Naive thymus-derived CD4-positive, alpha-beta T cell (primary cell): ENCODE data around the gene BMPR1B. TPM values are rescaled to one million over a fixed set of nuclear protein-coding genes. Genes with fewer than 3 reads are reported as not detected.

ENCODE experiments used
- ATAC-seq: fragments of 150-1000 bp; cut with Tn5 transposase; 2 replicates; pipeline ENCODE4 v1.10.0; 2021; ENCODE audit warnings: mild to moderate bottlenecking, moderate library complexity
- CTCF ChIA-PET: fragments of 350-600 bp; sonication (Branson Sonifier 250); formaldehyde crosslinking; loops from one replicate; lab custom pipeline; 2021; ENCODE audit warnings: antibody characterized with exemption; lab: Charles Lee
- POLR2A ChIA-PET: fragments of 350-600 bp; sonication (Branson Sonifier 250); formaldehyde crosslinking; loops from one replicate; lab custom pipeline; 2021; ENCODE audit warnings: antibody characterized with exemption, inconsistent platforms; lab: Charles Lee
- DNase-seq, 9 donors: peaks; one replicate each; pipeline versions ENCODE4 v3.0.0 to v3.0.0-alpha.2; 2020 to 2022; ENCODE audit warnings: mixed read lengths in 1 of 9
- H3K27ac ChIP-seq: one replicate; pipeline ENCODE4 v1.7.0; 2013; ENCODE audit warnings: mild to moderate bottlenecking, low read depth, low read length, moderate library complexity
- H3K27me3 ChIP-seq, 2 donors: one replicate each; pipeline ENCODE4 v1.7.0; 2013; ENCODE audit warnings: low read length in 2 of 2, mild to moderate bottlenecking in 2 of 2, moderate library complexity in 2 of 2; ENCODE audit not compliant: control insufficient read depth in 2 of 2, insufficient read depth in 2 of 2
- H3K36me3 ChIP-seq, 3 experiments: 1 replicate in 2 of 3; 2 replicates in 1 of 3; pipeline ENCODE4 v1.7.0; 2013; ENCODE audit warnings: low read length in 3 of 3, mild to moderate bottlenecking in 3 of 3, moderate library complexity in 1 of 3; ENCODE audit not compliant: insufficient read depth in 3 of 3, control insufficient read depth in 2 of 3
- H3K4me1 ChIP-seq, 2 donors: one replicate each; pipeline ENCODE4 v1.7.0; 2013; ENCODE audit warnings: low read length in 2 of 2, mild to moderate bottlenecking in 2 of 2, moderate library complexity in 1 of 2; ENCODE audit not compliant: control insufficient read depth in 2 of 2, insufficient read depth in 2 of 2
- H3K4me3 ChIP-seq: 2 replicates; pipeline ENCODE4 v1.7.0; 2013; ENCODE audit warnings: mild to moderate bottlenecking, low read length
- H3K9me3 ChIP-seq, 3 experiments: 1 replicate in 2 of 3; 2 replicates in 1 of 3; pipeline ENCODE4 v1.7.0; 2013; ENCODE audit warnings: low read length in 3 of 3; ENCODE audit not compliant: control insufficient read depth in 2 of 3
- H3K27ac Mint-ChIP-seq, 9 donors: one replicate each; pipeline ENCODE4 v1.8.0; 2020 to 2022; ENCODE audit warnings: mixed read lengths in 9 of 9, mild to moderate bottlenecking in 8 of 9, moderate library complexity in 5 of 9, inconsistent platforms in 2 of 9
- H3K27me3 Mint-ChIP-seq, 5 donors: one replicate each; pipeline ENCODE4 v1.8.0; 2021 to 2022; ENCODE audit warnings: mixed read lengths in 5 of 5, mild to moderate bottlenecking in 1 of 5
- H3K36me3 Mint-ChIP-seq, 5 donors: one replicate each; pipeline ENCODE4 v1.8.0; 2020 to 2022; ENCODE audit warnings: mixed read lengths in 5 of 5, mild to moderate bottlenecking in 3 of 5, inconsistent platforms in 1 of 5
- H3K4me1 Mint-ChIP-seq, 7 donors: one replicate each; pipeline ENCODE4 v1.8.0; 2020 to 2022; ENCODE audit warnings: mixed read lengths in 7 of 7, mild to moderate bottlenecking in 3 of 7, inconsistent platforms in 1 of 7
- H3K4me3 Mint-ChIP-seq, 10 donors: one replicate each; pipeline ENCODE4 v1.8.0; 2020 to 2022; ENCODE audit warnings: mild to moderate bottlenecking in 10 of 10, mixed read lengths in 10 of 10, moderate library complexity in 6 of 10, inconsistent platforms in 2 of 10
- H3K9me3 Mint-ChIP-seq, 11 donors: one replicate each; pipeline ENCODE4 v1.8.0; 2020 to 2022; ENCODE audit warnings: mixed read lengths in 11 of 11, mild to moderate bottlenecking in 4 of 11, inconsistent platforms in 1 of 11, moderate library complexity in 1 of 11
- intact Hi-C, 2 donors: fragments of 100-400 bp; cut with micrococcal nuclease; formaldehyde crosslinking; loops; one replicate each; pipeline ENCODE4 v1.15.1; 2023
- polyA plus RNA-seq, 2 donors: library from polyadenylated mRNA; unstranded; fragments of 300-500 nt; fragmentation: Illumina TruSeq; gene quantifications; one replicate each; pipeline ENCODE4 v1.2.3, GENCODE V29; 2021
- total RNA-seq, 6 experiments: library from RNA in 5 of 6; stranded (reverse) in 5 of 6; gene quantifications; 1 replicate in 5 of 6; 2 replicates in 1 of 6; pipeline ENCODE4 v1.2.3 and lab custom pipeline; 2021 to 2026

Gene BMPR1B
- total and polyA plus RNA-seq, 7 experiments from 2014 or later = 0.07 to 0.14 (median 0.11) TPM; not detected in 3

DNA sequence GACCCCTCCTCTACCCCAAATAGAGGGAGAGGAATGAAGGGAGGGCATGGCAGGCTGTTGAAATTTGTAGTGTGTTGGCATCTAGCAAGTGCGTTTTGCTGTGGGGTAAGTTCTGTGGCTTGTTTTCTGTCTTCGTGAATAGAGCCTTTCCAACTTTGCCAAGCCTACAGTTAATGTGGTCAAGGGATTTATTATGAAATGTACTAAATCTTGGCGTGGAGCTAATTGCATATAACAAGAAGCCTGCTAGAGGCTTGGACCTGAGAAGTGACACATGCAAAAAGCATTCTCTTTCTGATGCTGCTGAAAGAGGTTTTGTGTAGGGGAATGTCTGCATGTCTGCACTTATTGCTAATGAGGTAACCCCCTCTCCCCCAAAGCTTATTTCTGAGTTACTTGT lies 132.2 kb downstream of the BMPR1B start:
- no peaks in the 10 kb centered on the region for H3K4me1 ChIP-seq
- Mint-ChIP-seq H3K27ac (no peak overlapping the region), H3K27me3 (peaks cover 0 to 6% (median 0%) of the 10 kb centered on the region in 5 donors), H3K36me3 (peaks cover 0 to 3% (median 0%) of the 10 kb centered on the region in 5 donors), H3K4me1 (no peaks in the 10 kb centered on the region), H3K9me3 (peaks cover 0 to 8% (median 1%) of the 10 kb centered on the region in 11 donors), H3K4me3 (no peak overlapping the region)
- no peak overlapping the region for H3K4me3 ChIP-seq
- no peaks in the 10 kb centered on the region for H3K36me3 ChIP-seq
- POLR2A ChIA-PET = no interaction called here
- intact Hi-C loops = no loop called here
- H3K27me3 ChIP-seq = no peaks in the 10 kb centered on the region
- CTCF ChIA-PET = interaction anchor here (0.6 kb wide), 1 partner anchor 17 kb away, joined by 3 read pairs; no protein-coding TSS in a partner anchor
- ATAC-seq (no peak), DNase-seq (no peak)
- no peak overlapping the region for H3K27ac ChIP-seq
- peaks cover 0 to 3% (median 0%) of the 10 kb centered on the region in 3 experiments for H3K9me3 ChIP-seq

GRCh38 chr4:94890579-94890978 lies 132.8 kb downstream of the BMPR1B start:
- POLR2A ChIA-PET = no interaction called here
- H3K27me3 Mint-ChIP-seq = peaks cover 0 to 6% (median 0%) of the 10 kb centered on the region in 5 donors
- no peak overlapping the region for H3K27ac ChIP-seq

DNA sequence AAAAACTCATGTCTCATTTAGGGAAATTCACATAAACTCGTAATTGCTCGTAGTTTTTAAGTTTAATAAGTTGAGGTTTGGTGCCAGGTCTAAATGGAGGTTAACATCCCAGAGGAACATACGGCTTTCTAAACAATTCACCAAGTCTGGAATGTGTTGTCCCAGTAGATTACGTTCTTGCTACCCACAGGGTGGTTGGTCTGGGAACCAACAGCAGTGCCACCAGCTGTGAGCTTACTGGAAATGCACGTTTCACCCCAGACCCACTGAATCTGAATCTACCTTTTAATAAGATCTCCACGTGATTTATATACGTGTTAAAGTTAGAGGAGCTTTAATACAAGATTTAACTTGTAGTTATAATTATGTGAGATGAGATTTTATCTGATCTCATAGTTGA lies 134.3 kb downstream of the BMPR1B start:
- ChIA-PET POLR2A (no interaction called here), CTCF (no interaction called here)
- no peak for DNase-seq
- Histone ChIP-seq H3K36me3 (no peaks in the 10 kb centered on the region), H3K4me1 (no peaks in the 10 kb centered on the region), H3K4me3 (no peak overlapping the region), H3K27me3 (no peaks in the 10 kb centered on the region), H3K9me3 (peaks cover 0 to 3% (median 0%) of the 10 kb centered on the region in 3 experiments), H3K27ac (no peak overlapping the region)
- intact Hi-C loops = no loop called here
- Mint-ChIP-seq H3K27me3 (peaks cover 0 to 2% (median 0%) of the 10 kb centered on the region in 5 donors), H3K4me3 (no peak overlapping the region), H3K9me3 (peaks cover 0 to 8% (median 1%) of the 10 kb centered on the region in 11 donors), H3K4me1 (no peaks in the 10 kb centered on the region), H3K27ac (no peak overlapping the region), H3K36me3 (no peaks in the 10 kb centered on the region)
- no peak for ATAC-seq

More at GRCh38 chr4:94890579-94890978, 132.8 kb downstream of the BMPR1B start:
- Histone ChIP-seq H3K9me3 (peaks cover 0 to 3% (median 0%) of the 10 kb centered on the region in 3 experiments), H3K4me1 (no peaks in the 10 kb centered on the region), H3K4me3 (no peak overlapping the region), H3K36me3 (no peaks in the 10 kb centered on the region), H3K27me3 (no peaks in the 10 kb centered on the region)
- no peak for ATAC-seq
- intact Hi-C loops = no loop called here
- no peak overlapping the region for H3K27ac Mint-ChIP-seq
- H3K36me3 Mint-ChIP-seq = peaks cover 0 to 3% (median 0%) of the 10 kb centered on the region in 5 donors
- H3K4me1 Mint-ChIP-seq = no peaks in the 10 kb centered on the region
- no peak for DNase-seq
- CTCF ChIA-PET = no interaction called here
- H3K4me3 Mint-ChIP-seq = no peak overlapping the region
- H3K9me3 Mint-ChIP-seq = peaks cover 0 to 8% (median 1%) of the 10 kb centered on the region in 11 donors

DNA sequence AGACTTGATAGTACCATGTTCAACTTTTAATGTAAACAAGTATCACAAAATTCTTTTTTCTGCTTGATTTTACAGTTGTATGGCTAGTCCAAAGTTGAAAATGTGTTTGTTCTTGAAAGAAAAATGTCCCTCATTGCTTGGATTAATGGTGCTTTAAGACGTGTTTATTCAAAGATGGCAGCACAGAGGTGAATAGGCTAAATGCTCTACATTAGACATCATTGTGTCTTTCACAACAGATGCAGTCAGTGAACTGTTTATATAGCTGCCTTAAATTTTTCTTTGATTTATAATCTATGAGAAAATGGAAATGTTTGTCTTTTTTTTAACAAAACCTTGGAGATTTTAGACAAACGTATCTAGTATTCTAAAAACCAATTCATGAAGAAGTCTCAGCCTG lies 137.3 kb downstream of the BMPR1B start:
- no peak overlapping the region for H3K27ac Mint-ChIP-seq
- peaks cover 0 to 6% (median 0%) of the 10 kb centered on the region in 5 donors for H3K27me3 Mint-ChIP-seq
- H3K36me3 Mint-ChIP-seq = no peaks in the 10 kb centered on the region
- Histone ChIP-seq H3K4me3 (no peak overlapping the region), H3K9me3 (peaks cover 0 to 3% (median 0%) of the 10 kb centered on the region in 3 experiments), H3K36me3 (no peaks in the 10 kb centered on the region), H3K27me3 (no peaks in the 10 kb centered on the region), H3K27ac (no peak overlapping the region), H3K4me1 (no peaks in the 10 kb centered on the region)
- intact Hi-C loops = no loop called here
- no peak overlapping the region for H3K4me3 Mint-ChIP-seq
- POLR2A ChIA-PET = no interaction called here
- peaks cover 0 to 3% (median 0%) of the 10 kb centered on the region in 11 donors for H3K9me3 Mint-ChIP-seq
- no peaks in the 10 kb centered on the region for H3K4me1 Mint-ChIP-seq
- CTCF ChIA-PET = no interaction called here
- DNase-seq (no peak), ATAC-seq (no peak)

DNA sequence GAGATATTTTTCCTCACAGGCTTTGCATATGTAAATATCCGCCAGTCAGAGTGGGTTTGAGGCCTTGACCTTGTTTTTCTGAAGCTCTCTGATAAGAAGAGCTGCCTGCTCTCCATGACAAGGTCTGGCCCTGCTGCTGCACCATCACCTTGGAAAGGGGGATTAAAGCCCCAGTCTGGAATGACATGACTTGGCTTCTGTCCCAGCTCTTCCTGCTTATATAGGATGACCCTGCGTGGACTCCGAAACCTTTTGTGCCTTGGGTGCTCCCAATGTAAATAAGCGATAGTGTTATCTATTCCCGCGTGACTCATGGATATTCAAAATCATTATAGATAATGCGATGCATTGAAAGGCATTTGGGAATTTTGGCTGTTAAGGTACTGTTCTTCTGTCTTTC lies 139.3 kb downstream of the BMPR1B start:
- intact Hi-C loops = no loop called here
- H3K4me1 Mint-ChIP-seq = no peaks in the 10 kb centered on the region
- DNase-seq = no peak
- H3K9me3 Mint-ChIP-seq = peaks cover 0 to 3% (median 0%) of the 10 kb centered on the region in 11 donors
- no peak for ATAC-seq
- H3K27ac Mint-ChIP-seq = no peak overlapping the region
- ChIA-PET CTCF (no interaction called here), POLR2A (no interaction called here)
- no peaks in the 10 kb centered on the region for H3K36me3 Mint-ChIP-seq
- Histone ChIP-seq H3K4me3 (no peak overlapping the region), H3K36me3 (no peaks in the 10 kb centered on the region), H3K27me3 (no peaks in the 10 kb centered on the region), H3K27ac (no peak overlapping the region), H3K9me3 (no peaks in the 10 kb centered on the region), H3K4me1 (no peaks in the 10 kb centered on the region)
- no peak overlapping the region for H3K4me3 Mint-ChIP-seq
- peaks cover 0 to 6% (median 0%) of the 10 kb centered on the region in 5 donors for H3K27me3 Mint-ChIP-seq

DNA sequence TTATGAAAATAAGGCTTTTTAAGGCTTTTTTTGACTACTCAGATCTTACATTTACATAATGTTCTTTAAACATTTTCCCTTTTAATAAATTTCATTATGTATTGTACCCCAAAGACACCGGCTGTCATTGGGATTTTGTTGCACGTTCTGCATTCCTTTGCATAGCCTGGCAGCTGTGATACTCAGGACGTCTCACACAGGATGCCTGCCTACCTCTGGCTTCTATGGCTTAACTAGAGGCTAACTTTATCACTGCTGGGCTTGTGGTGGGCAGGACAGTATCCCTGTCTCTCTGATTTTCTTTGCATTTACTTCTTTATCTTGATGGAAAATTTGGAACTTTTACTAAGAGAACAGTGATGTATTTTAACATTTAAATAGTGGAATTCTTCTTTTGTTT lies 147.8 kb downstream of the BMPR1B start:
- Histone ChIP-seq H3K27me3 (no peaks in the 10 kb centered on the region), H3K4me1 (no peaks in the 10 kb centered on the region), H3K9me3 (no peaks in the 10 kb centered on the region), H3K27ac (no peak overlapping the region), H3K4me3 (no peak overlapping the region), H3K36me3 (no peaks in the 10 kb centered on the region)
- H3K27ac Mint-ChIP-seq = no peak overlapping the region
- DNase-seq (no peak), ATAC-seq (no peak)
- H3K27me3 Mint-ChIP-seq = peaks cover 0 to 8% (median 0%) of the 10 kb centered on the region in 5 donors
- POLR2A ChIA-PET = no interaction called here
- no peak overlapping the region for H3K4me3 Mint-ChIP-seq
- no peaks in the 10 kb centered on the region for H3K36me3 Mint-ChIP-seq
- H3K4me1 Mint-ChIP-seq = no peaks in the 10 kb centered on the region
- CTCF ChIA-PET = no interaction called here
- intact Hi-C loops = no loop called here
- H3K9me3 Mint-ChIP-seq = no peaks in the 10 kb centered on the region

GRCh38 chr4:94909645-94910044 lies 151.9 kb downstream of the BMPR1B start:
- POLR2A ChIA-PET = no interaction called here
- DNase-seq (no peak), ATAC-seq (no peak)
- no peak overlapping the region for H3K27ac Mint-ChIP-seq
- no peaks in the 10 kb centered on the region for H3K27me3 ChIP-seq
- intact Hi-C loops = no loop called here
- no peak overlapping the region for H3K4me3 ChIP-seq
- no peaks in the 10 kb centered on the region for H3K9me3 ChIP-seq
- no peak overlapping the region for H3K27ac ChIP-seq
- H3K4me3 Mint-ChIP-seq = no peak overlapping the region
- H3K27me3 Mint-ChIP-seq = peaks cover 0 to 8% (median 0%) of the 10 kb centered on the region in 5 donors
- peaks cover 0 to 7% (median 0%) of the 10 kb centered on the region in 11 donors for H3K9me3 Mint-ChIP-seq
- peaks cover 0 to 9% (median 0%) of the 10 kb centered on the region in 5 donors for H3K36me3 Mint-ChIP-seq
- H3K4me1 Mint-ChIP-seq = peaks cover 1 to 23% (median 6%) of the 10 kb centered on the region in 7 donors
- no peaks in the 10 kb centered on the region for H3K36me3 ChIP-seq
- peaks cover 0 to 4% of the 10 kb centered on the region in 2 donors for H3K4me1 ChIP-seq
- CTCF ChIA-PET = no interaction called here
